GM18870 (cell line): ENCODE measurements around the gene CDKL5.
"Not testable (repeated sequence)": the region's sequence is repeated elsewhere in the genome, so short reads cannot be mapped to it uniquely, and the experiment has no call there.

Experiments used
- ATAC-seq: cut with Tn5 transposase; IDR thresholded peaks from one replicate; pipeline ENCODE4 v1.9.1; 2021; ENCODE audit warnings: moderate library complexity; ENCODE audit not compliant: unreplicated experiment

CDKL5 gene

GRCh38 chrX:18425199-18426003 is at the start of gene CDKL5:
CDKL5 (plus strand) TSS chrX:18425608; CDS start chrX:18507097, 81,489 bp downstream.
- ATAC-seq, result peak; percentile 95

DNA sequence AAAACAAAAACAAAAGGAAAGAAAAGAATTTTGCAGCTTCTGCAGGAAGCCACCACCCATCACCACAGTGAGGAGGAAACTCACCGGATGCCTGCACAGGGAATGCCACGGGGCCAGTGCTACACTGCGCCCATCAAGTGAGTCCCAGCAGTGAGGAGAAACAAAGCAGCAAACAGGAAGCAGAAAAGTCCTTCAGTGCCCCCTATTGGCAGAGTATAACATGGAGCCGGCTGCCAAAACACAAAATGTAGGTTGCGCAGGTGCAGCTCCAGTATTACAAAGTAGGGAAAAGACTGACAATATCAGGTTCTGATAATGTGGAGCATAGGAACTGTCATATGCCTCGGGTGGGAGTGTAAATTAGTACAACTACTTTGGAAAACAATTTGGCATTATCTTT is 47.6 kb upstream of the CDKL5 start:
- ATAC-seq, result no peak

GRCh38 chrX:18389966-18390365 is 35.4 kb upstream of the CDKL5 start:
- ATAC-seq, result no peak

GRCh38 chrX:18390941-18391538 is 34.4 kb upstream of the CDKL5 start:
- ATAC-seq, result no peak

DNA sequence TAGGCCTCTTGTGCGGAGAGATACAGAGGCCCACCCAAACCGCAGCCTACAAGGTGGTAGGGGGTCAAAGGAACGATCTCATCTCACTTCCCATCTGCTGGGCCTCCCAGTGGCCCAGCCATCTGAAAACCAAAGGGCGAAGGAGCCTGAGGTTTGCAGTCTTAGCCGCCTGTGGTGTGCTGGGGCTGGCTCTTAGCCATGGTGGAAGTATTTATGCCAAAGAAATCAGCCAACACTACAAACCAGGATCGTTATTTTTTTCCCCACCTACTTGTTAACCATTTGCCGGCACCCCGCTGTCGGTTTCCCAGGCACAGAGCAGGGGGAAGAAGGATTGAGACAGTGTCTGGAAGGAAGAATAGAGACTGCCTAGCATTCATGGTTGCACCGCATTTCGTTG is 30.9 kb upstream of the CDKL5 start:
- ATAC-seq, result no peak

DNA sequence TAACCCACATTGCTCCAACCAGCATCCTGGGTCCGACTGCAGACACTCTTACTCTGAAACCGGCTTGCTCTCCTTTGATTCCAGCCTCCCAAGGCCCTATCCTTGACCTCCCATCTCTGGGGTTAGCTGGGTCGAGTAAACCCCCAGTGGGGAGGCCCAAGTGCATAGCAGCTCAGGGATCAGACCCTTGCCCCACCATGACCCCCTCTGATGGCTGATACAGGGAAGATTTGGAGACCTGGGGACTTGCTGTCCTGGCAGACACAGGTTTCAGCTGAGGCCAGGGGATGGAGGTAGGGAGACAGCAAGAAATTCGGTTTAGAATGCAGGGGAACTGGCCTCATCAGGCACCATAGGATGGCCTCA is 23.6 kb upstream of the CDKL5 start:
- ATAC-seq, result no peak

- no peak for ATAC-seq
Observed at GRCh38 chrX:18406531-18407266, 18.7 kb upstream of the CDKL5 start.

- no peak for ATAC-seq
Observed at GRCh38 chrX:18410038-18410437, 15.4 kb upstream of the CDKL5 start.

DNA sequence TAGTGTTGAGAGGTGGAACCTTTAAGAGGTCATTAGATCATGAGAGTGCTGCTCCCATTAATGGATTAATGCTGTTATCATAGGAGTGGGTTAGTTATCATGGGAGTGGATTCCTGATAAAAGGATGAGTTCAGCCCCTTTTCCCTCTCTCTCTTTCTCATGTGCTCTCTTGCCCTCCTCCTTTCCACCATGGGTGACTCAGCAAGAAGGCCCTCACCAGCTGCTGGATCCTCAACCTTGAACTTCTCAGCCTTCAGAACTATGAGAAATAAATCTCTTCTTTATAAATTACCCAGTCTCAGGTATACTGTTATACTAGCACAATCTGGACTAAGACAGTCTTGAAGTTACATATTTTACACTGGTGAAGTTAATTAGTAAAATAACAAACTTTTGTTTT is 10.0 kb upstream of the CDKL5 start:
- ATAC-seq, result no peak

GRCh38 chrX:18422325-18422724 is 3.1 kb upstream of the CDKL5 start:
- ATAC-seq, result no peak

DNA sequence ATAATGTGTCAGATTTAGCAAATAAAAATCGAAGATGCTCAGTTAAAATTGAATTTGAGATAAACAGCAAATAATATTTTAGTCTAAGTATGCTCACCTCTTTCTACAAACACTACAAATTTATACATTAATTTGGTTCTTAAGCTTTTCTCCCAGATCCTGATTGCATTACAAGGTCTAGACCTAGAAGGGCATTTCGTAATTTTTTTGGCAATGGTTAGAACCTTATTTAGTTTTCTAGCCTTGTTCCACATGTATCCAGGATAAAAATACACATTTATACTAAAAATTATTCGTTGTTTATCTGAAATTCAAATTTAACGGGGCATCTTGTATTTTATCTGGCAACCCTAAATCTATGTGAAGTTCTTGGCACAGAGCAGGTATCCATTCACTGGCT is 2.5 kb upstream of the CDKL5 start:
- no peak for ATAC-seq

GRCh38 chrX:18424482-18425198 is 768 bp upstream of the CDKL5 start:
- ATAC-seq, result no peak

DNA sequence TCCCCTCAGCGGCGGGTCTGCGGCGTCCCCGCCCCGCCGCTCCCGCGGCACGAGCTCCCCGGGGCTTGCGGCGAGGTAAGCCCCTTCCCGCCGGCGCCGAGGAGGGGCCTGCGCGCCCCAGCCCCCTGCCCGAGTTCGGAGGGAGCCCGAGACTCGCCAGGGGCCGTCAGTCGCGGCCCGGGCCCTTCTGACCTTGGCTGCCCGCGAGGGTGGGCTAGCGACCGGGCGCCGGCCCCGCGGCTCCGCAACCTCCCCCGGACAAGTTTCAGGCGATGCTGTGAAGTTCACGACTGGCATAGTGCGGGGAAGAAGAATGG is 554 bp downstream of the CDKL5 start:
- ATAC-seq, result no peak

GRCh38 chrX:18428006-18428405 is 2.6 kb downstream of the CDKL5 start:
- no peak for ATAC-seq

DNA sequence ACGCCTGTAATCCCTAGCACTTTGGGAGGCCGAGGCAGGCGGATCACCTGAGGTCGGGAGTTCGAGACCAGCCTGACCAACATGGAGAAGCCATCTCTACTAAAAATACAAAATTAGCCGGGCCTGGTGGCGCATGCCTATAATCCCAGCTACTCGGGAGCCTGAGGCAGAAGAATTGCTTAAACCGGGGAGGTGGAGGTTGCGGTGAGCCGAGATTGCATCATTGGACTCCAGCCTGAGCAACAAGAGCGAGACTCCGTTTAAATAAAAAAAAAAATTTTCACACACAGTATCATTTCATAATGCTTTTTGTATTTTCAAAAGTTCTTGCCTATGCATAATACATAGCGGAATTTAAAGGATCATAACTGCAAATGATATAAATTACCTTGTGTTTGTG is 7.9 kb downstream of the CDKL5 start:
- ATAC-seq, result not testable (repeated sequence)

GRCh38 chrX:18434896-18435295 is 9.5 kb downstream of the CDKL5 start:
- ATAC-seq, result no peak

DNA sequence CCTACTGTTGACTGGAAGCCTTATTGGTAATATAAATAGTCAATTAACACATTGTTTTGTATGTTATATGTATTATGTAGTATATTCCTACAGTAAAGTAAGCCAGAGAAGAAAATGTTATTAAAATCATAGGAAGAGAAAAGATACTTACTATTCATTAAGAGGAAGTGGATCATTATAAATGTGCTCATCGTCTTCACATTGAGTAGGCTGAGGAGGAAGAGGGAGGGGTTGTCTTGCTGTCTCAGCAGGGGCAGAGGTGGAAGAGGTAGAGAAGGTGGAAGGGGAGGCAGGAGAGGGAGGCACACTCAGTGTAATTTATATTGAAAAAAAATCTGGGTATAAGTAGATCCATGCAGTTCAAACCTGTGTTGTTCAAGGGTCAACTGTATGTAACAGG is 10.6 kb downstream of the CDKL5 start:
- ATAC-seq, result no peak

- ATAC-seq, result no peak
Observed at GRCh38 chrX:18440835-18441234, 15.4 kb downstream of the CDKL5 start.

DNA sequence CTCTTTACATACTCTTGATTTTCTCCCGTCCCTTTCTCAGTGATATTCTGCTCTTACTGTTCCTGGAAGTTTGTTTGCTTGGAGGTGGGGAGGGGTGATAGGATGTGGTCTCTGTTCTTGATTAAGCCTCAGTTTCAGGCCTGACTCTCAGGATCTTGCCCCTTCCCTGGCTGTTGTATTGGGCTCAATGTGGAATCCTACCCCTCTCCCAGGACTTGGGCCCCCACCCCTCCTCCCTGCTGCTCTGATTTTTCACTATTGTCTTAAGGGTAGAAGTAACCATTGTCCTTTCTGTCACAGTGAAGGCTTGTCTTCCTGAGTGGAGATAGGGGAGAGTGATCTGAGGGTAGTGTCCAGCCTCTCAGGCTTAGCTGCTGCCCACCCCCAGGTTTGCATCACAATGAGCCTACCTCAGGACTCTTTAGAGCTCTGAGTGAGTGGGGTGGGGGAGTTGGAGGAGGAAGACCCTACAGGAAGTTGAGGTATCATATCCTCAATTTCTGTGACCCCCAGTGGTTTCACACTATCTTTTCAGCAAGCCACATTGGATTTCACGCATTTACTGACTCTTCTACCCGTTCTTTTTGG is 16.5 kb downstream of the CDKL5 start:
- ATAC-seq, result no peak

- no peak for ATAC-seq
Observed at GRCh38 chrX:18448416-18448815, 23.0 kb downstream of the CDKL5 start.

DNA sequence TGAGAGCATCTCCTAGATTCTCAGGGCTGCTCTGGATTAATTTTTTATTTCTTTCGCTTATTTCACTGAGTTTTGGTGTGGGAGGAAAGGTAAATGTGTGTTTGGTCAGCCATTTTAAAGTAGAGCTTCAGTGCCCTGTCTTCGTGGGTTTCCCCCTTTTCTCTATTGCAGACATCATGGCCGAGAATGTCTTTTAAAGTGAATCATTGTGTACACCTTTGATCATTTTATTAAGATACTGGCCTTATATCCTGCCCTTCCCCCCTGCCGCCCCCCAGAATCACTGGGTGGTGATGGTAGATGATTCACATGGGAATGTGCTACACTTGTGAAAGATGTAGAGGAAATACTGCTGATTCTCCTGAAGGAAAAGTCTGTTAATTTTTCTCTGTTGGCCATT is 23.8 kb downstream of the CDKL5 start:
- no peak for ATAC-seq
